ENCODE results near the gene SPIRE1.

GRCh38 chr18:12500986-12501385 lies 156.9 kb downstream of the SPIRE1 start:
- TF ChIP-seq, protein P1, sequence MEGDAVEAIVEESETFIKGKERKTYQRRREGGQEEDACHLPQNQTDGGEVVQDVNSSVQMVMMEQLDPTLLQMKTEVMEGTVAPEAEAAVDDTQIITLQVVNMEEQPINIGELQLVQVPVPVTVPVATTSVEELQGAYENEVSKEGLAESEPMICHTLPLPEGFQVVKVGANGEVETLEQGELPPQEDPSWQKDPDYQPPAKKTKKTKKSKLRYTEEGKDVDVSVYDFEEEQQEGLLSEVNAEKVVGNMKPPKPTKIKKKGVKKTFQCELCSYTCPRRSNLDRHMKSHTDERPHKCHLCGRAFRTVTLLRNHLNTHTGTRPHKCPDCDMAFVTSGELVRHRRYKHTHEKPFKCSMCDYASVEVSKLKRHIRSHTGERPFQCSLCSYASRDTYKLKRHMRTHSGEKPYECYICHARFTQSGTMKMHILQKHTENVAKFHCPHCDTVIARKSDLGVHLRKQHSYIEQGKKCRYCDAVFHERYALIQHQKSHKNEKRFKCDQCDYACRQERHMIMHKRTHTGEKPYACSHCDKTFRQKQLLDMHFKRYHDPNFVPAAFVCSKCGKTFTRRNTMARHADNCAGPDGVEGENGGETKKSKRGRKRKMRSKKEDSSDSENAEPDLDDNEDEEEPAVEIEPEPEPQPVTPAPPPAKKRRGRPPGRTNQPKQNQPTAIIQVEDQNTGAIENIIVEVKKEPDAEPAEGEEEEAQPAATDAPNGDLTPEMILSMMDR (IDR thresholded peaks at IDR 0.05; ENCODE audit: borderline replicate concordance, extremely low read depth, low read length, poor library complexity, severe bottlenecking): no peak
- no peak for TF ChIP-seq EZH2 (IDR thresholded peaks at IDR 0.05; ENCODE audit: borderline replicate concordance, low read depth, low read length, severe bottlenecking)
